ENCODE results near the gene TMEM200A. TPM values are rescaled to one million over a fixed set of nuclear protein-coding genes. Genes with fewer than 3 reads are reported as not detected.

Gene TMEM200A
- total and polyA plus RNA-seq, 2 donors (not counting 1 experiment from before 2014, with no cell fraction given), result 0.13 to 0.37 TPM

DNA sequence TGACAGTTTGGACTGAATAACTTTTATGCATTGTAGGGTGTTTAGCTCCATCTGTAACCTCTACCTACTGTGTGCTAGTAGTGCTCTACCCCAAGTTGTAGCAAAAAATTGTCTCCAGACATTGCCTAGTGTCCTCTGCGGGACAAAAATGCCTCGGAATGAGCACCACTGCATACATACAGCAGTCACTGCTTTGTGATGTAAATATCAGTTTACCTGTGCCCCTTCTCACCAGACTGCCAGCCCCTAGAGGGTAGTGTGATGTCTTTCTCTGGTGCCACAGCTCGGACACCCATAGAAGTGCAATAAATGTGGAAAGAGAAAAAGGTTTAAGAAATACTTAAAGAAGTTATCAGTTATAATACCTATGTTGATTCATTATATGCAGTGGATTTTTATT, 25.1 kb downstream of the TMEM200A start:
- Mint-ChIP-seq H3K27me3 (no peaks in the 10 kb centered on the region), H3K9me3 (ENCODE audit: insufficient read depth) (no peaks in the 10 kb centered on the region), H3K4me3 (no peak overlapping the region), H3K4me1 (no peaks in the 10 kb centered on the region), H3K27ac (no peak overlapping the region)
- no peaks in the 10 kb centered on the region for H3K36me3 ChIP-seq (replicated peaks in 1 of 2; ENCODE audit: control extremely low read depth in 1 of 2, control insufficient read depth in 1 of 2, extremely low read depth in 1 of 2, insufficient read depth in 2 of 2, low read length in 1 of 2)
- ATAC-seq (ENCODE audit: low read depth) (no peak), DNase-seq (no peak)
- no peak overlapping the region for H3K4me3 ChIP-seq (ENCODE audit: control extremely low read depth in 1 of 5, extremely low read depth in 1 of 5, insufficient read depth in 1 of 5, low read depth in 2 of 5, low read length in 4 of 5)
- ChIA-PET POLR2A (no interaction called here), CTCF (interaction anchor here (0.6 kb wide), 1 partner anchor 9 kb away, joined by 3 read pairs; no protein-coding TSS in a partner anchor)
- H3K9ac ChIP-seq (ENCODE audit: low read length), result no peak overlapping the region
- no peaks in the 10 kb centered on the region for H4K20me1 ChIP-seq (ENCODE audit: control insufficient read depth, insufficient read depth, low read length, poor library complexity, severe bottlenecking)
- no peak overlapping the region for H3K4me2 ChIP-seq (replicated peaks; ENCODE audit: low read depth, low read length, poor library complexity, severe bottlenecking)
- no CpG with 5 or more reads among the region's 3 CpGs for WGBS (ENCODE audit: insufficient coverage)
- TF ChIP-seq, protein P1, sequence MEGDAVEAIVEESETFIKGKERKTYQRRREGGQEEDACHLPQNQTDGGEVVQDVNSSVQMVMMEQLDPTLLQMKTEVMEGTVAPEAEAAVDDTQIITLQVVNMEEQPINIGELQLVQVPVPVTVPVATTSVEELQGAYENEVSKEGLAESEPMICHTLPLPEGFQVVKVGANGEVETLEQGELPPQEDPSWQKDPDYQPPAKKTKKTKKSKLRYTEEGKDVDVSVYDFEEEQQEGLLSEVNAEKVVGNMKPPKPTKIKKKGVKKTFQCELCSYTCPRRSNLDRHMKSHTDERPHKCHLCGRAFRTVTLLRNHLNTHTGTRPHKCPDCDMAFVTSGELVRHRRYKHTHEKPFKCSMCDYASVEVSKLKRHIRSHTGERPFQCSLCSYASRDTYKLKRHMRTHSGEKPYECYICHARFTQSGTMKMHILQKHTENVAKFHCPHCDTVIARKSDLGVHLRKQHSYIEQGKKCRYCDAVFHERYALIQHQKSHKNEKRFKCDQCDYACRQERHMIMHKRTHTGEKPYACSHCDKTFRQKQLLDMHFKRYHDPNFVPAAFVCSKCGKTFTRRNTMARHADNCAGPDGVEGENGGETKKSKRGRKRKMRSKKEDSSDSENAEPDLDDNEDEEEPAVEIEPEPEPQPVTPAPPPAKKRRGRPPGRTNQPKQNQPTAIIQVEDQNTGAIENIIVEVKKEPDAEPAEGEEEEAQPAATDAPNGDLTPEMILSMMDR (IDR thresholded peaks at IDR 0.05), result no peak
- no peak for TF ChIP-seq EZH2 (IDR thresholded peaks at IDR 0.05; ENCODE audit: borderline replicate concordance, insufficient read depth, low read depth, low read length, poor library complexity, severe bottlenecking)
- H3K4me1 ChIP-seq (ENCODE audit: control insufficient read depth in 2 of 2, insufficient read depth in 2 of 2, low read length in 2 of 2), result no peaks in the 10 kb centered on the region
- H3K9me3 ChIP-seq (ENCODE audit: control extremely low read depth in 1 of 3, control insufficient read depth in 2 of 3, insufficient read depth in 1 of 3, low read length in 2 of 3), result no peaks in the 10 kb centered on the region
- intact Hi-C loops (cut with micrococcal nuclease), result no loop called here
- H3K27me3 ChIP-seq (replicated peaks in 1 of 4; ENCODE audit: control extremely low read depth in 1 of 4, control insufficient read depth in 3 of 4, insufficient read depth in 4 of 4, low read length in 3 of 4), result no peaks in the 10 kb centered on the region
- no peak overlapping the region for H2AFZ ChIP-seq (ENCODE audit: insufficient read depth, low read depth, low read length, poor library complexity, severe bottlenecking)
- H3K79me2 ChIP-seq (ENCODE audit: control insufficient read depth, insufficient read depth, low read length), result no peaks in the 10 kb centered on the region
- no peak overlapping the region for H3K27ac ChIP-seq (ENCODE audit: low read length in 2 of 2)

- intact Hi-C loops (cut with micrococcal nuclease), result no loop called here
- Histone ChIP-seq H3K27me3 (replicated peaks in 1 of 4; ENCODE audit: control extremely low read depth in 1 of 4, control insufficient read depth in 3 of 4, insufficient read depth in 4 of 4, low read length in 3 of 4) (no peaks in the 10 kb centered on the region), H2AFZ (ENCODE audit: insufficient read depth, low read depth, low read length, poor library complexity, severe bottlenecking) (no peak overlapping the region), H3K79me2 (ENCODE audit: control insufficient read depth, insufficient read depth, low read length) (no peaks in the 10 kb centered on the region), H3K9ac (ENCODE audit: low read length) (no peak overlapping the region), H3K4me1 (ENCODE audit: control insufficient read depth in 2 of 2, insufficient read depth in 2 of 2, low read length in 2 of 2) (no peaks in the 10 kb centered on the region), H4K20me1 (ENCODE audit: control insufficient read depth, insufficient read depth, low read length, poor library complexity, severe bottlenecking) (no peaks in the 10 kb centered on the region), H3K27ac (ENCODE audit: low read length in 2 of 2) (no peak overlapping the region), H3K4me3 (ENCODE audit: control extremely low read depth in 1 of 5, extremely low read depth in 1 of 5, insufficient read depth in 1 of 5, low read depth in 2 of 5, low read length in 4 of 5) (no peak overlapping the region), H3K36me3 (replicated peaks in 1 of 2; ENCODE audit: control extremely low read depth in 1 of 2, control insufficient read depth in 1 of 2, extremely low read depth in 1 of 2, insufficient read depth in 2 of 2, low read length in 1 of 2) (no peaks in the 10 kb centered on the region), H3K9me3 (ENCODE audit: control extremely low read depth in 1 of 3, control insufficient read depth in 2 of 3, insufficient read depth in 1 of 3, low read length in 2 of 3) (no peaks in the 10 kb centered on the region), H3K4me2 (replicated peaks; ENCODE audit: low read depth, low read length, poor library complexity, severe bottlenecking) (no peak overlapping the region)
- ChIA-PET POLR2A (no interaction called here), CTCF (no interaction called here)
- Mint-ChIP-seq H3K27me3 (no peaks in the 10 kb centered on the region), H3K9me3 (ENCODE audit: insufficient read depth) (no peaks in the 10 kb centered on the region), H3K27ac (no peak overlapping the region), H3K4me3 (no peak overlapping the region), H3K4me1 (peaks cover 9% of the 10 kb centered on the region)
- 97% methylated on average over 6 of the region's 6 CpGs for WGBS (ENCODE audit: insufficient coverage)
- DNase-seq (no peak), ATAC-seq (ENCODE audit: low read depth) (no peak)
- no peak for TF ChIP-seq EZH2 (IDR thresholded peaks at IDR 0.05; ENCODE audit: borderline replicate concordance, insufficient read depth, low read depth, low read length, poor library complexity, severe bottlenecking)
- TF ChIP-seq, protein P1 (IDR thresholded peaks at IDR 0.05), result no peak
Observed at GRCh38 chr6:130393306-130393705, 27.5 kb downstream of the TMEM200A start.
